Osteoblast (primary cell): ENCODE measurements around the gene ATF7IP2. TPM values are rescaled to one million over a fixed set of nuclear protein-coding genes. Genes with fewer than 3 reads are reported as not detected.

Experiments used
- DNase-seq: peaks from one replicate; pipeline ENCODE4 v3.0.0; 2011; ENCODE audit warnings: low spot score, mixed read lengths; ENCODE audit not compliant: insufficient read length; ENCODE audit errors: missing footprints
- H2AFZ ChIP-seq: 2 replicates; pipeline ENCODE4 v1.6.0; 2011; ENCODE audit warnings: mild to moderate bottlenecking, low read length
- H3K27ac ChIP-seq: 2 replicates; pipeline ENCODE4 v1.5.1; 2011; ENCODE audit warnings: mild to moderate bottlenecking, low read depth, low read length, moderate library complexity
- H3K27me3 ChIP-seq: 2 replicates; pipeline ENCODE4 v1.6.0; 2012; ENCODE audit warnings: mild to moderate bottlenecking, control low read depth, inconsistent platforms, low read length, moderate library complexity; ENCODE audit not compliant: insufficient read depth
- H3K36me3 ChIP-seq: 2 replicates; pipeline ENCODE4 v1.5.1; 2011; ENCODE audit warnings: mild to moderate bottlenecking, low read length, control low read depth, moderate library complexity; ENCODE audit not compliant: insufficient read depth
- H3K4me1 ChIP-seq: 2 replicates; pipeline ENCODE4 v1.5.1; 2011; ENCODE audit warnings: mild to moderate bottlenecking, low read length, control low read depth, moderate library complexity; ENCODE audit not compliant: insufficient read depth
- H3K4me2 ChIP-seq: 2 replicates; pipeline ENCODE4 v1.6.0; 2011; ENCODE audit warnings: mild to moderate bottlenecking, low read length; ENCODE audit not compliant: insufficient read depth
- H3K4me3 ChIP-seq: fragments of 200-600 bp; sonication (generic); 3 replicates; pipeline ENCODE4 v1.5.1; 2012; ENCODE audit warnings: mild to moderate bottlenecking, low read length, inconsistent platforms; ENCODE audit not compliant: insufficient read depth
- H3K79me2 ChIP-seq: 2 replicates; pipeline ENCODE4 v1.6.0; 2012; ENCODE audit warnings: mild to moderate bottlenecking, low read length, control low read depth, inconsistent platforms; ENCODE audit not compliant: insufficient read depth
- H3K9me3 ChIP-seq: 2 replicates; pipeline ENCODE4 v1.5.1; 2011; ENCODE audit warnings: low read depth, low read length, control low read depth
- H4K20me1 ChIP-seq: 2 replicates; pipeline ENCODE4 v1.6.0; 2012; ENCODE audit warnings: mild to moderate bottlenecking, low read length, control low read depth; ENCODE audit not compliant: insufficient read depth
- total RNA-seq: library from RNA; depleted of rRNA; stranded (reverse); fragments of >200 nt; gene quantifications from 2 replicates; pipeline ENCODE4 v1.2.3, GENCODE V29; 2012
- TF ChIP-seq, protein P1 (sequence below): IDR thresholded peaks from 2 replicates; pipeline ENCODE4 v1.5.1; 2011; ENCODE audit warnings: mild to moderate bottlenecking, low read depth, low read length, moderate library complexity; ENCODE audit errors: extremely low read depth

Gene ATF7IP2
- total RNA-seq, 1 donor, result 8.0 TPM

DNA sequence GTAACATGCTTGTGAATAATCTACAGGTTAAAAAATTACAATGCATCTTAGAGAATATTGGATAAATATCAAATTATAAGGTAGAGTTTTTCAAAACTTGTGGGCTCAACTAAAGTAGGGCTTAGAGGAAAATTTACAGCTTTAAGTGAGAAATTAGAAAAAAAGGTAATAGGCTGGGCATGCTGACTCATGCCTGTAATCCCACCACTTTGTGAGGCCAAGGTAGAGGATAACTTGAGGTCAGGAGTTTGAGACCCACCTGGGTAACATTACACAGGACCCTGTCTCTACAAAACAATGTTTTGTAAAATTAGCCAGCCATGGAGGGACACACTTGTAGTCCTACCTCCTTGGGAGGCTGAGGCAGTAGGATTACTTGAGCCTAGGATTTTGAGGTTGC lies 4.5 kb downstream of the ATF7IP2 start:
- Histone ChIP-seq H3K27ac (no peak overlapping the region), H3K36me3 (peaks cover 3% of the 10 kb centered on the region), H4K20me1 (peaks cover 2% of the 10 kb centered on the region), H3K4me2 (no peak overlapping the region), H3K4me1 (peaks cover 7% of the 10 kb centered on the region), H2AFZ (no peak overlapping the region), H3K27me3 (no peaks in the 10 kb centered on the region), H3K79me2 (peaks cover 12% of the 10 kb centered on the region), H3K4me3 (no peak overlapping the region), H3K9me3 (no peaks in the 10 kb centered on the region)
- TF ChIP-seq, protein P1, sequence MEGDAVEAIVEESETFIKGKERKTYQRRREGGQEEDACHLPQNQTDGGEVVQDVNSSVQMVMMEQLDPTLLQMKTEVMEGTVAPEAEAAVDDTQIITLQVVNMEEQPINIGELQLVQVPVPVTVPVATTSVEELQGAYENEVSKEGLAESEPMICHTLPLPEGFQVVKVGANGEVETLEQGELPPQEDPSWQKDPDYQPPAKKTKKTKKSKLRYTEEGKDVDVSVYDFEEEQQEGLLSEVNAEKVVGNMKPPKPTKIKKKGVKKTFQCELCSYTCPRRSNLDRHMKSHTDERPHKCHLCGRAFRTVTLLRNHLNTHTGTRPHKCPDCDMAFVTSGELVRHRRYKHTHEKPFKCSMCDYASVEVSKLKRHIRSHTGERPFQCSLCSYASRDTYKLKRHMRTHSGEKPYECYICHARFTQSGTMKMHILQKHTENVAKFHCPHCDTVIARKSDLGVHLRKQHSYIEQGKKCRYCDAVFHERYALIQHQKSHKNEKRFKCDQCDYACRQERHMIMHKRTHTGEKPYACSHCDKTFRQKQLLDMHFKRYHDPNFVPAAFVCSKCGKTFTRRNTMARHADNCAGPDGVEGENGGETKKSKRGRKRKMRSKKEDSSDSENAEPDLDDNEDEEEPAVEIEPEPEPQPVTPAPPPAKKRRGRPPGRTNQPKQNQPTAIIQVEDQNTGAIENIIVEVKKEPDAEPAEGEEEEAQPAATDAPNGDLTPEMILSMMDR, result no peak
- no peak for DNase-seq

DNA sequence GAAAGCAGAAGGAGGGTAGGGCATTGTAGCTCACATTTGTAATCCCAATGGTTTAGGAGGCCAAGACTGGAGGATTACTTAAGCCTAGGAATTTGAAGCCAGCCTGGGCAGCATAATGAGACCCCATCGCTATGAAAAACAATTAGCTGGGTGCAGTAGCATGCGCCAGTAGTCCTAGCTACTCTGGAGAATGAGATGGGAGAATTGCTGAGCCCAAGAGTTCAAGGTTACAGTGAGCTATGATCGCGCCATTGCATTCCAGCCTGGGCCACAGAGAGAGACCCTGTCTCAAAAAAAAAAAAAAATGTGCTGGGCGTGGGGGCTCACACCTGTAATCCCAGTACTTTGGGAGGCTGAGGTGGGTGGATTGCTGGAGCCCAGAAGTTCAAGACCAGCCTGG lies 5.0 kb downstream of the ATF7IP2 start:
- H3K4me3 ChIP-seq, result no peak overlapping the region
- DNase-seq, result no peak
- H3K4me1 ChIP-seq, result peaks cover 7% of the 10 kb centered on the region
- no peak overlapping the region for H3K27ac ChIP-seq
- H3K27me3 ChIP-seq, result no peaks in the 10 kb centered on the region
- TF ChIP-seq, protein P1, result no peak
- no peak overlapping the region for H2AFZ ChIP-seq
- peaks cover 3% of the 10 kb centered on the region for H3K36me3 ChIP-seq
- H3K79me2 ChIP-seq, result peaks cover 12% of the 10 kb centered on the region
- H3K9me3 ChIP-seq, result no peaks in the 10 kb centered on the region
- H3K4me2 ChIP-seq, result no peak overlapping the region
- peaks cover 2% of the 10 kb centered on the region for H4K20me1 ChIP-seq

DNA sequence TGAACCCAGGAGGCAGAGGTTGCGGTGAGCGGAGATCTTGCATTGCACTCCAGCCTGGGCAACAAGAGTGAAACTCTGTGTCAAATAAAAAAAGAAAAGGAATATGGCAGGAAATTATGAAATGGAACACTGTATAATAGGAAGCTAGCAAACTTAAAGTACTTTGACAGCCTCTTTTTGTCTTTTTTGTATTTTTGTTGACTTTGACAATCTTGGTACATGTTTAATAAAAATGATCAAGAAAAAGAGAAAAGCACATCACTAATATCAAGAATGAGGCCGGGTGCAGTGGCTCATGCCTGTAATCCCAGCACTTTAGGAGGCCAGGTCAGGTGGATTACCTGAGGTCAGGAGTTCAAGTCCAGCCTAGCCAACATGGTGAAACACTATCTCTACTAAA lies 5.5 kb downstream of the ATF7IP2 start:
- Histone ChIP-seq H3K4me1 (peaks cover 7% of the 10 kb centered on the region), H3K79me2 (peaks cover 12% of the 10 kb centered on the region), H3K27ac (no peak overlapping the region), H3K27me3 (no peaks in the 10 kb centered on the region), H2AFZ (no peak overlapping the region), H3K36me3 (peaks cover 3% of the 10 kb centered on the region), H4K20me1 (peaks cover 2% of the 10 kb centered on the region), H3K4me3 (no peak overlapping the region), H3K9me3 (no peaks in the 10 kb centered on the region), H3K4me2 (no peak overlapping the region)
- TF ChIP-seq, protein P1, result no peak
- DNase-seq, result no peak

DNA sequence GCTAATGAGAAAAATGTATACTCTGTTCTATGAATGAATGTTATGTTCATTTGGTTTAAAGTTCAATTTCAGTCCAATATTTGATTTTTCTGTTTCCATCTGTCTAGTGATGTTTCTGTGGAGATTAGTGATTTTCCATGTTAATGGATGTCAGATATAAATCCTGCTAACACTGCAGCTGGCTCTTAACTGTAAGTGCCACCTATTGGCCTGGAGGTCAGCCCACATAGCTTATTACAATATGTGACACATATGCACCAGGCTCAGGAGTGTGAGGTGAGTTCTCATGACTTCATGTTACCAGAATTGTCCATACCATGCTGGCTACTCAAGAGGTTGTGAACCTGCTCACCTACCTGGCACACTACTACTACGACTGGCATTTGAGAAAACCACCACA lies 17.1 kb downstream of the ATF7IP2 start:
- Histone ChIP-seq H3K4me2 (no peak overlapping the region), H3K79me2 (peaks cover 2% of the 10 kb centered on the region), H3K36me3 (no peaks in the 10 kb centered on the region), H3K27me3 (no peaks in the 10 kb centered on the region), H2AFZ (no peak overlapping the region), H4K20me1 (no peaks in the 10 kb centered on the region), H3K9me3 (no peaks in the 10 kb centered on the region), H3K27ac (no peak overlapping the region), H3K4me1 (no peaks in the 10 kb centered on the region), H3K4me3 (no peak overlapping the region)
- TF ChIP-seq, protein P1, result no peak
- DNase-seq, result no peak
